ENCODE data around the gene CNDP2.
"Not testable (repeated sequence)": the region's sequence is repeated elsewhere in the genome, so short reads cannot be mapped to it uniquely, and the experiment has no call there.

Gene CNDP2

GRCh38 chr18:74500372-74500771 is 4.2 kb downstream of the CNDP2 start:
- DNase-seq (ENCODE audit: low read depth, low spot score) = no peak

GRCh38 chr18:74500774-74501173 is 4.6 kb downstream of the CNDP2 start:
- DNase-seq (ENCODE audit: low read depth, low spot score) = not testable (repeated sequence)

- DNase-seq (ENCODE audit: low read depth, low spot score) = peak; percentile 87
These were observed 5.2 kb downstream of the CNDP2 start for GRCh38 chr18:74501386-74501785.

GRCh38 chr18:74503137-74503536 is 7.0 kb downstream of the CNDP2 start:
- DNase-seq (ENCODE audit: low read depth, low spot score) = no peak

- no peak for DNase-seq (ENCODE audit: low read depth, low spot score)
These were observed 9.6 kb downstream of the CNDP2 start for GRCh38 chr18:74505776-74506175.

GRCh38 chr18:74506448-74507084 is 10.4 kb downstream of the CNDP2 start:
- DNase-seq (ENCODE audit: low read depth, low spot score) = no peak

- no peak for DNase-seq (ENCODE audit: low read depth, low spot score)
These were observed 11.1 kb downstream of the CNDP2 start for GRCh38 chr18:74507097-74507881.

- DNase-seq (ENCODE audit: low read depth, low spot score) = no peak
These were observed 11.8 kb downstream of the CNDP2 start for GRCh38 chr18:74507927-74508326.

GRCh38 chr18:74508366-74508765 is 12.2 kb downstream of the CNDP2 start:
- DNase-seq (ENCODE audit: low read depth, low spot score) = no peak

GRCh38 chr18:74508821-74509225 is 12.7 kb downstream of the CNDP2 start:
- DNase-seq (ENCODE audit: low read depth, low spot score) = no peak

GRCh38 chr18:74509856-74510769 is 13.9 kb downstream of the CNDP2 start:
- no peak for DNase-seq (ENCODE audit: low read depth, low spot score)

GRCh38 chr18:74510770-74511095 is 14.6 kb downstream of the CNDP2 start:
- no peak for DNase-seq (ENCODE audit: low read depth, low spot score)

- DNase-seq (ENCODE audit: low read depth, low spot score) = no peak
These were observed 15.7 kb downstream of the CNDP2 start for GRCh38 chr18:74511823-74512222.

GRCh38 chr18:74512321-74513053 is 16.3 kb downstream of the CNDP2 start:
- no peak for DNase-seq (ENCODE audit: low read depth, low spot score)

GRCh38 chr18:74513149-74513882 is 17.2 kb downstream of the CNDP2 start:
- DNase-seq (ENCODE audit: low read depth, low spot score) = no peak

- no peak for DNase-seq (ENCODE audit: low read depth, low spot score)
These were observed 17.7 kb downstream of the CNDP2 start for GRCh38 chr18:74513883-74514205.

GRCh38 chr18:74514860-74515495 is 18.8 kb downstream of the CNDP2 start:
- no peak for DNase-seq (ENCODE audit: low read depth, low spot score)

- DNase-seq (ENCODE audit: low read depth, low spot score) = no peak
These were observed 19.6 kb downstream of the CNDP2 start for GRCh38 chr18:74515620-74516231.

GRCh38 chr18:74516271-74517235 is 20.4 kb downstream of the CNDP2 start:
- no peak for DNase-seq (ENCODE audit: low read depth, low spot score)

Measured in ELF-1 (cell line).